Esophagus muscularis mucosa (tissue), 3 donors: ENCODE data around the gene IGFBP7.

Experiments
- CTCF ChIP-seq, 3 experiments: fragments of 200-600 bp in 2 of 3; fragments of 450-650 bp in 1 of 3; sonication (generic) in 2 of 3; IDR thresholded peaks; one replicate each; pipeline ENCODE4 v1.5.1; 2017 to 2019; ENCODE audit warnings: antibody characterized with exemption in 3 of 3, mild to moderate bottlenecking in 2 of 3, moderate library complexity in 1 of 3
- POLR2A ChIP-seq: fragments of 450-650 bp; IDR thresholded peaks from one replicate; pipeline ENCODE4 v1.6.1; 2017; ENCODE audit warnings: antibody characterized with exemption, moderate library complexity, mild to moderate bottlenecking, low read depth
- POLR2AphosphoS5 ChIP-seq, 2 donors: sonication (generic); formaldehyde crosslinking; IDR thresholded peaks; one replicate each; pipeline ENCODE4 v1.6.1; 2017; ENCODE audit warnings: antibody characterized with exemption in 2 of 2

- TF ChIP-seq CTCF (IDR thresholded peaks at IDR 0.05) = no peak
- TF ChIP-seq POLR2AphosphoS5 (IDR thresholded peaks at IDR 0.05) = no peak
- no peak for TF ChIP-seq POLR2A
These were observed 15.8 kb upstream of the IGFBP7 start for GRCh38 chr4:57125996-57126395.
